Erythroblast (primary cell): Measurements from ENCODE around the gene IL6.

Experiments
- GATA1 ChIP-seq: IDR thresholded peaks from 2 replicates; pipeline ENCODE4 v1.6.1; 2011; ENCODE audit warnings: low read depth, mild to moderate bottlenecking, control low read depth, low read length, moderate library complexity
- POLR2A ChIP-seq: IDR thresholded peaks from 2 replicates; pipeline ENCODE4 v1.6.1; 2011; ENCODE audit warnings: mild to moderate bottlenecking, low read length

DNA sequence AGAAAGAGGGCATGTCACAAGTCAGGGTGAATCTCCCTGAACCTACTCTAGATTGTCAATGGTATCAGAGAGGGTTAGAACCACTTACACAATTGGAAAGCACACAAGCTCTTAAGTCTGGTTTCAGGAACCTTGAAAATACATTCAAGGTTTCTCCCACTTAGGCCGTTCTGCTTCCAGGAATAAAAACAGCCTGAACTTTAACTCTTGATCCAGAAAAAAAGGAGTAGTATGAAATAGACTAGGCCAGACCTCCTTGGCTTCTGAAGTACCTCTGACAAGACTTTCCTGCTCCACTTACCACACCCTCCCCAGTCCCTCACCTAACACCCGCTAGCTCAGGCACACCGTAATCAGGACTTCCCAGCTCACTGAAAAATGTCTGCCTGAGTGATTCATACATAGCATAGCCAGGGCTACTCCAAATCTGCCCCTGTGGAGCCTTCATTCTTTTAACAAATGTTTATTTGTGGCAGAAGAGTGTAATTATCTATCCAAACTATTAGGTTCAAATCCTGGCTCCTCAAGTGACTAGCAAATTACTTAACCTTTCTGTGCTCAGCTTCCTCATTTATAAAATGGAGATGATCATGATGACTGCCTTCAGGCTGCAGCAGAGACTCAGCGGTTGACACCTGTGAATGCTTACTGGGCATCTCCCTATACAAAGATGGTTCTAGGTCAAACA is 30.3 kb upstream of the IL6 start:
- TF ChIP-seq POLR2A, result no peak
- no peak for TF ChIP-seq GATA1
